ENCODE data around the gene SMIM23. TPM values are rescaled to one million over a fixed set of nuclear protein-coding genes. Genes with fewer than 3 reads are reported as not detected.

Gene SMIM23
- total and polyA plus RNA-seq, 2 donors (not counting 1 experiment from before 2014, with no cell fraction given): not detected

- POLR2A ChIA-PET: no interaction called here
- no peak overlapping the region for H3K9ac ChIP-seq (ENCODE audit: low read length)
- H3K79me2 ChIP-seq (ENCODE audit: control insufficient read depth, insufficient read depth, low read length): no peaks in the 10 kb centered on the region
- CTCF ChIA-PET: no interaction called here
- H3K4me2 ChIP-seq (replicated peaks; ENCODE audit: low read depth, low read length, poor library complexity, severe bottlenecking): no peak overlapping the region
- peaks cover 0 to 3% (median under 1%) of the 10 kb centered on the region in 3 donors for H3K9me3 ChIP-seq (ENCODE audit: control extremely low read depth in 1 of 3, control insufficient read depth in 2 of 3, insufficient read depth in 1 of 3, low read length in 2 of 3)
- no peak for ATAC-seq (ENCODE audit: low read depth)
- H3K4me1 Mint-ChIP-seq: no peaks in the 10 kb centered on the region
- intact Hi-C loops (cut with micrococcal nuclease): no loop called here
- H4K20me1 ChIP-seq (ENCODE audit: control insufficient read depth, insufficient read depth, low read length, poor library complexity, severe bottlenecking): no peaks in the 10 kb centered on the region
- peaks cover 2% of the 10 kb centered on the region for H3K9me3 Mint-ChIP-seq (ENCODE audit: insufficient read depth)
- H3K4me3 Mint-ChIP-seq: no peak overlapping the region
- no peak overlapping the region for H3K4me3 ChIP-seq (ENCODE audit: control extremely low read depth in 1 of 5, extremely low read depth in 1 of 5, insufficient read depth in 1 of 5, low read depth in 2 of 5, low read length in 4 of 5)
- H3K27ac Mint-ChIP-seq: no peak overlapping the region
- no peak overlapping the region for H3K27ac ChIP-seq (ENCODE audit: low read length in 2 of 2)
- H3K36me3 ChIP-seq (replicated peaks in 1 of 2; ENCODE audit: control extremely low read depth in 1 of 2, control insufficient read depth in 1 of 2, extremely low read depth in 1 of 2, insufficient read depth in 2 of 2, low read length in 1 of 2): no peaks in the 10 kb centered on the region
- peaks cover 4% of the 10 kb centered on the region for H3K27me3 Mint-ChIP-seq
- no peaks in the 10 kb centered on the region for H3K27me3 ChIP-seq (replicated peaks in 1 of 4; ENCODE audit: control extremely low read depth in 1 of 4, control insufficient read depth in 3 of 4, insufficient read depth in 4 of 4, low read length in 3 of 4)
- WGBS (ENCODE audit: insufficient coverage): 82% methylated on average over 3 of the region's 5 CpGs
- no peak for DNase-seq
- no peaks in the 10 kb centered on the region for H3K4me1 ChIP-seq (ENCODE audit: control insufficient read depth in 2 of 2, insufficient read depth in 2 of 2, low read length in 2 of 2)
- no peak for TF ChIP-seq EZH2 (IDR thresholded peaks at IDR 0.05; ENCODE audit: borderline replicate concordance, insufficient read depth, low read depth, low read length, poor library complexity, severe bottlenecking)
- TF ChIP-seq CTCF (IDR thresholded peaks at IDR 0.05): no peak
- H2AFZ ChIP-seq (ENCODE audit: insufficient read depth, low read depth, low read length, poor library complexity, severe bottlenecking): no peak overlapping the region
Observed at GRCh38 chr5:171755354-171755821, 30.2 kb upstream of the SMIM23 start.

DNA sequence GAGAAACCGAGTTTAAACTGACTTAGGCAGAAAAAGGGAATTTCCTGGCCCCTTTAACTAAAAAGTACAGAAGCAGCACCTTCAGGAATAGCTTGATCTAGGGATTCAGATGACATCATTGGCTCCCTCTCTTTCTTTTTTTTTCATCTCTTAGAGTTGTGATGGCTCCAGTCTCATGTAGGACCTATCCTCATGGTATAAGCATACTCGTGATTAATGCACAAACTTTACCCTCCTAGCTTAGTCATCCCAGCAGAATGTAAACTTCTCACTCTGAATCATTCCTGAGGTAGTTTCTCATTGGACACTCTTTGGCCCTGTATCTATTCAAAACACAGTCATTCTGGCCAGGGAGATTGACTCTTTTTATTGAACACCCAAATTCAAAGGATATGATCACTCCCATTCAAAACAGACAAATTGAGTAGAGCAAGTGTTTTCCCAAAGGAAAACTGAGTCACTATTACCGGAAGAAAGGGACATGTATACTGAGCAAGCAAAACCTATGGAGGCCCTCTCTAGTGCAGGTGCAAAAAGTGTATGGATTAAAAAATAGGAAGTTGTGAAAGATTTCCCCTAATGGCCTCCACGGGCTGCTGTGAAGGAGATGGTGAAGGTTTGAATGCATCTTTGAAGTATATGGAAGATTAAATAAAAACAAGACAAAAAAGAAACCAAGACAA is 27.6 kb upstream of the SMIM23 start:
- Mint-ChIP-seq H3K27ac (no peak overlapping the region), H3K4me1 (no peaks in the 10 kb centered on the region), H3K4me3 (no peak overlapping the region), H3K27me3 (peaks cover 4% of the 10 kb centered on the region), H3K9me3 (ENCODE audit: insufficient read depth) (peaks cover 2% of the 10 kb centered on the region)
- Histone ChIP-seq H3K27ac (ENCODE audit: low read length in 2 of 2) (no peak overlapping the region), H3K36me3 (replicated peaks in 1 of 2; ENCODE audit: control extremely low read depth in 1 of 2, control insufficient read depth in 1 of 2, extremely low read depth in 1 of 2, insufficient read depth in 2 of 2, low read length in 1 of 2) (no peaks in the 10 kb centered on the region), H4K20me1 (ENCODE audit: control insufficient read depth, insufficient read depth, low read length, poor library complexity, severe bottlenecking) (no peaks in the 10 kb centered on the region), H2AFZ (ENCODE audit: insufficient read depth, low read depth, low read length, poor library complexity, severe bottlenecking) (no peak overlapping the region), H3K4me3 (ENCODE audit: control extremely low read depth in 1 of 5, extremely low read depth in 1 of 5, insufficient read depth in 1 of 5, low read depth in 2 of 5, low read length in 4 of 5) (no peak overlapping the region), H3K9ac (ENCODE audit: low read length) (no peak overlapping the region), H3K79me2 (ENCODE audit: control insufficient read depth, insufficient read depth, low read length) (no peaks in the 10 kb centered on the region), H3K27me3 (replicated peaks in 1 of 4; ENCODE audit: control extremely low read depth in 1 of 4, control insufficient read depth in 3 of 4, insufficient read depth in 4 of 4, low read length in 3 of 4) (no peaks in the 10 kb centered on the region), H3K9me3 (ENCODE audit: control extremely low read depth in 1 of 3, control insufficient read depth in 2 of 3, insufficient read depth in 1 of 3, low read length in 2 of 3) (peaks cover 0 to 6% (median 2%) of the 10 kb centered on the region in 3 donors), H3K4me2 (replicated peaks; ENCODE audit: low read depth, low read length, poor library complexity, severe bottlenecking) (no peak overlapping the region), H3K4me1 (ENCODE audit: control insufficient read depth in 2 of 2, insufficient read depth in 2 of 2, low read length in 2 of 2) (no peaks in the 10 kb centered on the region)
- TF ChIP-seq EZH2 (IDR thresholded peaks at IDR 0.05; ENCODE audit: borderline replicate concordance, insufficient read depth, low read depth, low read length, poor library complexity, severe bottlenecking) (no peak), CTCF (IDR thresholded peaks at IDR 0.05) (no peak)
- WGBS (ENCODE audit: insufficient coverage): 75% methylated on average over 1 of the region's 4 CpGs
- POLR2A ChIA-PET: interaction anchor here (0.7 kb wide), 1 partner anchor 21 kb away, joined by 3 read pairs; no protein-coding TSS in a partner anchor
- no peak for ATAC-seq (ENCODE audit: low read depth)
- no peak for DNase-seq
- intact Hi-C loops (cut with micrococcal nuclease): no loop called here
- CTCF ChIA-PET: no interaction called here
